HepG2 (cell line): ENCODE results near the gene FITM2. TPM values are rescaled to one million over a fixed set of nuclear protein-coding genes. Genes with fewer than 3 reads are reported as not detected.
A peak's percentile ranks its signal among the peaks of the same experiment; 100 is the strongest.

Source experiments
- ATF1 ChIP-seq: IDR thresholded peaks from 2 replicates; pipeline ENCODE4 v1.6.1; 2016; ENCODE audit warnings: mild to moderate bottlenecking, control low read depth
- EHMT2 ChIP-seq: fragments of 200-600 bp; sonication (generic); IDR thresholded peaks from 2 replicates; pipeline ENCODE4 v1.7.0; 2017; ENCODE audit warnings: antibody characterized with exemption, low read depth, low read length, borderline replicate concordance
- HNF4G ChIP-seq, 2 experiments: sonication (generic) in 1 of 2; formaldehyde crosslinking in 1 of 2; IDR thresholded peaks; 2 replicates each; pipeline versions ENCODE4 v1.4.0 to v1.6.1; 2011 to 2020; ENCODE audit warnings: borderline replicate concordance in 2 of 2, low read depth in 2 of 2, mild to moderate bottlenecking in 2 of 2, low read length in 1 of 2, missing genetic modification reagents in 1 of 2, moderate library complexity in 1 of 2
- JUN ChIP-seq: sonication (generic); formaldehyde crosslinking; IDR thresholded peaks from 2 replicates; pipeline ENCODE4 v1.4.0; 2020; ENCODE audit warnings: mild to moderate bottlenecking, missing genetic modification reagents
- KMT2A ChIP-seq: sonication (generic); formaldehyde crosslinking; IDR thresholded peaks from 2 replicates; pipeline ENCODE4 v1.4.0; 2020; ENCODE audit warnings: missing genetic modification reagents
- NCOR1 ChIP-seq: fragments of 200-600 bp; sonication (generic); IDR thresholded peaks from 2 replicates; pipeline ENCODE4 v1.7.0; 2017; ENCODE audit warnings: antibody characterized with exemption, low read length, borderline replicate concordance
- RBM22 ChIP-seq: fragments of 200-400 bp; formaldehyde crosslinking; optimal IDR thresholded peaks from 2 replicates; pipeline ENCODE3; 2017; ENCODE audit warnings: mild to moderate bottlenecking, low read length, moderate library complexity
- TBX3 ChIP-seq: fragments of 450-650 bp; IDR thresholded peaks from 2 replicates; pipeline ENCODE4 v1.6.1; 2017; ENCODE audit warnings: antibody characterized with exemption, mild to moderate bottlenecking, inconsistent platforms, borderline replicate concordance
- ZNF343 ChIP-seq: sonication (generic); formaldehyde crosslinking; IDR thresholded peaks from 2 replicates; pipeline ENCODE4 v1.4.0; 2020; ENCODE audit warnings: mild to moderate bottlenecking, missing genetic modification reagents
- ZNF546 ChIP-seq: sonication (generic); formaldehyde crosslinking; conservative IDR thresholded peaks from 2 replicates; pipeline ENCODE4 v1.8.1; 2023; ENCODE audit warnings: mild to moderate bottlenecking, missing genetic modification reagents
- ZSCAN30 ChIP-seq: sonication (generic); formaldehyde crosslinking; IDR thresholded peaks from 2 replicates; pipeline ENCODE4 v1.5.0; 2020; ENCODE audit warnings: mild to moderate bottlenecking, missing genetic modification reagents
- polyA plus RNA-seq, 8 experiments: library from polyadenylated mRNA; depleted of rRNA in 3 of 8; stranded (reverse) in 7 of 8; unstranded in 1 of 8; fragments of >200 nt; fragmentation: Illumina TruSeq in 4 of 8; extraction: Trizol in 4 of 8; gene quantifications; 2 replicates each; pipeline versions ENCODE4 v1.2.1 to v1.2.3, GENCODE V29; 2011 to 2016; ENCODE audit warnings: low read depth in 4 of 8, missing spikeins in 1 of 8, mixed read lengths in 1 of 8; ENCODE audit not compliant: insufficient read depth in 1 of 8
- total RNA-seq, 5 experiments: library from RNA; depleted of rRNA; stranded (reverse); fragments of >200 nt; fragmentation: Illumina TruSeq; extraction: Trizol; gene quantifications; 2 replicates each; pipeline ENCODE4 v1.2.3, GENCODE V29; 2016; ENCODE audit warnings: low read depth in 1 of 5
- TF ChIP-seq, protein P1 (sequence below): sonication (generic); formaldehyde crosslinking; IDR thresholded peaks from 2 replicates; pipeline ENCODE4 v1.4.0; 2020; ENCODE audit warnings: missing genetic modification reagents
- TF ChIP-seq, protein P2 (sequence below): sonication (generic); formaldehyde crosslinking; conservative IDR thresholded peaks from 2 replicates; pipeline ENCODE4 v1.4.0; 2020; ENCODE audit warnings: missing genetic modification reagents
- TF ChIP-seq, protein P3 (sequence below): sonication (generic); formaldehyde crosslinking; IDR thresholded peaks from 2 replicates; pipeline ENCODE4 v1.4.0; 2020; ENCODE audit warnings: missing genetic modification reagents
- TF ChIP-seq, protein P4 (sequence below): sonication (generic); formaldehyde crosslinking; IDR thresholded peaks from 2 replicates; pipeline ENCODE4 v1.8.0; 2022; ENCODE audit warnings: missing genetic modification reagents, mild to moderate bottlenecking, borderline replicate concordance
- TF ChIP-seq, protein P5 (sequence below): sonication (generic); formaldehyde crosslinking; IDR thresholded peaks from 2 replicates; pipeline ENCODE4 v1.5.0; 2020; ENCODE audit warnings: missing genetic modification reagents

The FITM2 gene
- total and polyA plus RNA-seq, 2 of the 13 experiments (the other 11 are each of a cell fraction or from before 2014, with no cell fraction given) = 9.6 to 24.5 TPM

DNA sequence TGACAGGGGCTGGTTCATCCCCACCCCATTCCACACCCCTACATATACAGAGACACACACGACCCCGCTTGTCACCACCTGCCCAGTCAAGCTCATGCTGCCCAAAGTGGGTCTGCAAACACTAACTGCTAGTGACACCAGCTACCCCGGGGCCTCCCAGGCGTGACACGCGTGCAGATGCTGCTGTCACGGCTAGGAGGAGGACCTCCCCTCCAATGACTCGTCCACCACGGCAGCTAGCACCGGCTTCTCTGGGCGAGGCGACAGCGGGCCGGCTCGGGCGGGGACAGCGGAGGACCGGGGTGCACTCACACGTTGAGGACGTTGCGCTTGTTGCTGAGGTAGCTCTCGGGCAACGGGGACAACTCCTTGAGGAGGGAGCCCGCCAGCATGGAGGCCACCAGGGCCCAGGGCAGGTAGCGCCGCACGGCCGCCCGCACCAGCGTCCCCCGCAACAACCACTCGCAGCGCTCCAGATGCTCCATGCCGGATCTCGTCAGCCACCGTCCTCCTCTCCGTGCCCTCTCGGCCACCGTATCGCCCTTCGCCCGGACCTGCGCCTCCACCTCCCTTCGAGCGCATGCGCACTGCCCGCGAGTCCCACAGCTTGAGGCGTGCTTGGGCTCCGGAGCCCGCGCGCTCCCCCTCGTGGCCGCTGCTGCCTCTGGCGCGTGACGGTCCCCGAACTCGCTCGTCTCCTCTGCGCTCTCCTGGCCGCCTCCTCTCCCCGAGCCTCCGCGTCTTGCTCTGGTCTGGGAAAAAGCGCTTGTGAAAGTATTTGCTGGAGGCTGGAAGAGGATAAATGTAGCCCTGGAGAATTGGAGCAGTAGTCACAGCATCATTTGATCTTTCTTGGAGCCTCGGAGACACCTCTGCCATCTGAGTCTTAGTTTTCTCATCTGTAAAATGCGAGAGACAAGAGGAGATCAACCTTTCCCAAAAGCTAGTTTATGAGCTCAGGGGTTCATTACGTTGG lies at the start of gene FITM2 (continued):
- TF ChIP-seq, protein P1, sequence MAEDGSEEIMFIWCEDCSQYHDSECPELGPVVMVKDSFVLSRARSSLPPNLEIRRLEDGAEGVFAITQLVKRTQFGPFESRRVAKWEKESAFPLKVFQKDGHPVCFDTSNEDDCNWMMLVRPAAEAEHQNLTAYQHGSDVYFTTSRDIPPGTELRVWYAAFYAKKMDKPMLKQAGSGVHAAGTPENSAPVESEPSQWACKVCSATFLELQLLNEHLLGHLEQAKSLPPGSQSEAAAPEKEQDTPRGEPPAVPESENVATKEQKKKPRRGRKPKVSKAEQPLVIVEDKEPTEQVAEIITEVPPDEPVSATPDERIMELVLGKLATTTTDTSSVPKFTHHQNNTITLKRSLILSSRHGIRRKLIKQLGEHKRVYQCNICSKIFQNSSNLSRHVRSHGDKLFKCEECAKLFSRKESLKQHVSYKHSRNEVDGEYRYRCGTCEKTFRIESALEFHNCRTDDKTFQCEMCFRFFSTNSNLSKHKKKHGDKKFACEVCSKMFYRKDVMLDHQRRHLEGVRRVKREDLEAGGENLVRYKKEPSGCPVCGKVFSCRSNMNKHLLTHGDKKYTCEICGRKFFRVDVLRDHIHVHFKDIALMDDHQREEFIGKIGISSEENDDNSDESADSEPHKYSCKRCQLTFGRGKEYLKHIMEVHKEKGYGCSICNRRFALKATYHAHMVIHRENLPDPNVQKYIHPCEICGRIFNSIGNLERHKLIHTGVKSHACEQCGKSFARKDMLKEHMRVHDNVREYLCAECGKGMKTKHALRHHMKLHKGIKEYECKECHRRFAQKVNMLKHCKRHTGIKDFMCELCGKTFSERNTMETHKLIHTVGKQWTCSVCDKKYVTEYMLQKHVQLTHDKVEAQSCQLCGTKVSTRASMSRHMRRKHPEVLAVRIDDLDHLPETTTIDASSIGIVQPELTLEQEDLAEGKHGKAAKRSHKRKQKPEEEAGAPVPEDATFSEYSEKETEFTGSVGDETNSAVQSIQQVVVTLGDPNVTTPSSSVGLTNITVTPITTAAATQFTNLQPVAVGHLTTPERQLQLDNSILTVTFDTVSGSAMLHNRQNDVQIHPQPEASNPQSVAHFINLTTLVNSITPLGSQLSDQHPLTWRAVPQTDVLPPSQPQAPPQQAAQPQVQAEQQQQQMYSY = peak; percentile 96
- TF ChIP-seq ATF1 (CRISPR knock-in tag) (no peak), ZNF343 (peak; percentile 94; the same call in 1 of the 2 replicates), NCOR1 (0 out of 2 replicates have a peak, but pooled peaks have one; percentile 25), TBX3 (peak; percentile 66; the same call in 1 of the 2 replicates), ZSCAN30 (CRISPR knock-in tag) (no peak), HNF4G (IDR thresholded peaks at IDR 0.05; ENCODE audit: borderline replicate concordance, low read depth, low read length) (peak; percentile 71; the same call in 1 of the 2 replicates), HNF4G (CRISPR knock-in tag; IDR thresholded peaks at IDR 0.05; ENCODE audit: borderline replicate concordance, low read depth) (peak; percentile 90), ZNF546 (CRISPR knock-in tag) (no peak), KMT2A (CRISPR knock-in tag) (peak; percentile 99), JUN (CRISPR knock-in tag) (peak; percentile 83), RBM22 (no peak), EHMT2 (peak; percentile 51; the same call in 1 of the 2 replicates)
- TF ChIP-seq, protein P2, sequence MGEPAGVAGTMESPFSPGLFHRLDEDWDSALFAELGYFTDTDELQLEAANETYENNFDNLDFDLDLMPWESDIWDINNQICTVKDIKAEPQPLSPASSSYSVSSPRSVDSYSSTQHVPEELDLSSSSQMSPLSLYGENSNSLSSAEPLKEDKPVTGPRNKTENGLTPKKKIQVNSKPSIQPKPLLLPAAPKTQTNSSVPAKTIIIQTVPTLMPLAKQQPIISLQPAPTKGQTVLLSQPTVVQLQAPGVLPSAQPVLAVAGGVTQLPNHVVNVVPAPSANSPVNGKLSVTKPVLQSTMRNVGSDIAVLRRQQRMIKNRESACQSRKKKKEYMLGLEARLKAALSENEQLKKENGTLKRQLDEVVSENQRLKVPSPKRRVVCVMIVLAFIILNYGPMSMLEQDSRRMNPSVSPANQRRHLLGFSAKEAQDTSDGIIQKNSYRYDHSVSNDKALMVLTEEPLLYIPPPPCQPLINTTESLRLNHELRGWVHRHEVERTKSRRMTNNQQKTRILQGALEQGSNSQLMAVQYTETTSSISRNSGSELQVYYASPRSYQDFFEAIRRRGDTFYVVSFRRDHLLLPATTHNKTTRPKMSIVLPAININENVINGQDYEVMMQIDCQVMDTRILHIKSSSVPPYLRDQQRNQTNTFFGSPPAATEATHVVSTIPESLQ = no peak
- TF ChIP-seq, protein P3, sequence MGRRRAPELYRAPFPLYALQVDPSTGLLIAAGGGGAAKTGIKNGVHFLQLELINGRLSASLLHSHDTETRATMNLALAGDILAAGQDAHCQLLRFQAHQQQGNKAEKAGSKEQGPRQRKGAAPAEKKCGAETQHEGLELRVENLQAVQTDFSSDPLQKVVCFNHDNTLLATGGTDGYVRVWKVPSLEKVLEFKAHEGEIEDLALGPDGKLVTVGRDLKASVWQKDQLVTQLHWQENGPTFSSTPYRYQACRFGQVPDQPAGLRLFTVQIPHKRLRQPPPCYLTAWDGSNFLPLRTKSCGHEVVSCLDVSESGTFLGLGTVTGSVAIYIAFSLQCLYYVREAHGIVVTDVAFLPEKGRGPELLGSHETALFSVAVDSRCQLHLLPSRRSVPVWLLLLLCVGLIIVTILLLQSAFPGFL (CRISPR knock-in tag) = 0 out of 2 replicates have a peak, but pooled peaks have one; percentile 16
- TF ChIP-seq, protein P4, sequence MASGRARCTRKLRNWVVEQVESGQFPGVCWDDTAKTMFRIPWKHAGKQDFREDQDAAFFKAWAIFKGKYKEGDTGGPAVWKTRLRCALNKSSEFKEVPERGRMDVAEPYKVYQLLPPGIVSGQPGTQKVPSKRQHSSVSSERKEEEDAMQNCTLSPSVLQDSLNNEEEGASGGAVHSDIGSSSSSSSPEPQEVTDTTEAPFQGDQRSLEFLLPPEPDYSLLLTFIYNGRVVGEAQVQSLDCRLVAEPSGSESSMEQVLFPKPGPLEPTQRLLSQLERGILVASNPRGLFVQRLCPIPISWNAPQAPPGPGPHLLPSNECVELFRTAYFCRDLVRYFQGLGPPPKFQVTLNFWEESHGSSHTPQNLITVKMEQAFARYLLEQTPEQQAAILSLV (CRISPR knock-in tag) = peak; percentile 99
- TF ChIP-seq, protein P5, sequence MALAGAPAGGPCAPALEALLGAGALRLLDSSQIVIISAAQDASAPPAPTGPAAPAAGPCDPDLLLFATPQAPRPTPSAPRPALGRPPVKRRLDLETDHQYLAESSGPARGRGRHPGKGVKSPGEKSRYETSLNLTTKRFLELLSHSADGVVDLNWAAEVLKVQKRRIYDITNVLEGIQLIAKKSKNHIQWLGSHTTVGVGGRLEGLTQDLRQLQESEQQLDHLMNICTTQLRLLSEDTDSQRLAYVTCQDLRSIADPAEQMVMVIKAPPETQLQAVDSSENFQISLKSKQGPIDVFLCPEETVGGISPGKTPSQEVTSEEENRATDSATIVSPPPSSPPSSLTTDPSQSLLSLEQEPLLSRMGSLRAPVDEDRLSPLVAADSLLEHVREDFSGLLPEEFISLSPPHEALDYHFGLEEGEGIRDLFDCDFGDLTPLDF = no peak
